ENCODE results near the gene MAP4K4. TPM values are rescaled to one million over a fixed set of nuclear protein-coding genes. Genes with fewer than 3 reads are reported as not detected.

The MAP4K4 gene
- total RNA-seq, 1 donor from 2014 or later: 68.4 TPM

DNA sequence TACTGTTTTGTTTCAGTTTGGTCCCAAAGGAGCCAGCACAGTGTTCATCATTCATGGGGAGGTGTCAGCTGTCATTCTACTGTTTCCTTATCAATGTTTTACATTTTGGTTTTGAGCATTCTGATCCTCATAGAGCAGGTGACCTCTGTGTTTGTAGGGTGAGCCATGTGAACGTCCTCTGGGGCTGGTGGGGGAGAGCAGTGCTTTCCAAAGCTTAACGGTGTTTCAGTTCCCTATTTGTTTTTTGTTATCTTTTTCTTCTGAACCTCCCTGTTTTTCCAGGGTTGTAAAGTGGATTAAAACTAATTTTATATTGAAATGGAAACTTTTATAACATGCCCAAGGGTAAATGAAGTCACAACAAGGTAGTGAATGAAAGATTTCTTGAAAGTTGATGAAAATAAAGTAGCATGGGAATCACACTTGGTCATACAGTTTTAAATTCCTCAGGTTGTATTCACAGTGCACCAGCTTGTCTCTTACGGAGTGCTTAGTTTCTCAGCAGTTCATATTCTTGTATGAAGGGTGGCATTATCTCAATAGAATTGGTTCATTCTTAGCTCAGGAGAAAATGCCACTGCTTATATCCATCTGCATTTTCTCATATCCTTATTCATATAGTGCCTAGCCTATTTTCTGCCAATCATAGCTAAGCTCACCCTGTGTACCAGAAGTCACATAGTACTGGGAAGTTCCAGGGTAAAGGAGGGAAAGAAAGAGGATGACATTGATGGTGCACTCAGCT is 54.5 kb downstream of the MAP4K4 start:
- Histone ChIP-seq H3K36me3 (no peaks in the 10 kb centered on the region), H3K27me3 (ENCODE audit: low read depth) (no peaks in the 10 kb centered on the region), H3K4me3 (no peak overlapping the region), H3K27ac (no peak overlapping the region), H3K9me3 (no peaks in the 10 kb centered on the region), H3K4me1 (peaks cover 70% of the 10 kb centered on the region)
- TF ChIP-seq, protein P1, sequence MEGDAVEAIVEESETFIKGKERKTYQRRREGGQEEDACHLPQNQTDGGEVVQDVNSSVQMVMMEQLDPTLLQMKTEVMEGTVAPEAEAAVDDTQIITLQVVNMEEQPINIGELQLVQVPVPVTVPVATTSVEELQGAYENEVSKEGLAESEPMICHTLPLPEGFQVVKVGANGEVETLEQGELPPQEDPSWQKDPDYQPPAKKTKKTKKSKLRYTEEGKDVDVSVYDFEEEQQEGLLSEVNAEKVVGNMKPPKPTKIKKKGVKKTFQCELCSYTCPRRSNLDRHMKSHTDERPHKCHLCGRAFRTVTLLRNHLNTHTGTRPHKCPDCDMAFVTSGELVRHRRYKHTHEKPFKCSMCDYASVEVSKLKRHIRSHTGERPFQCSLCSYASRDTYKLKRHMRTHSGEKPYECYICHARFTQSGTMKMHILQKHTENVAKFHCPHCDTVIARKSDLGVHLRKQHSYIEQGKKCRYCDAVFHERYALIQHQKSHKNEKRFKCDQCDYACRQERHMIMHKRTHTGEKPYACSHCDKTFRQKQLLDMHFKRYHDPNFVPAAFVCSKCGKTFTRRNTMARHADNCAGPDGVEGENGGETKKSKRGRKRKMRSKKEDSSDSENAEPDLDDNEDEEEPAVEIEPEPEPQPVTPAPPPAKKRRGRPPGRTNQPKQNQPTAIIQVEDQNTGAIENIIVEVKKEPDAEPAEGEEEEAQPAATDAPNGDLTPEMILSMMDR (IDR thresholded peaks at IDR 0.05): no peak
- intact Hi-C loops (cut with DNase I): no loop called here
- ATAC-seq (no peak), DNase-seq (no peak)

DNA sequence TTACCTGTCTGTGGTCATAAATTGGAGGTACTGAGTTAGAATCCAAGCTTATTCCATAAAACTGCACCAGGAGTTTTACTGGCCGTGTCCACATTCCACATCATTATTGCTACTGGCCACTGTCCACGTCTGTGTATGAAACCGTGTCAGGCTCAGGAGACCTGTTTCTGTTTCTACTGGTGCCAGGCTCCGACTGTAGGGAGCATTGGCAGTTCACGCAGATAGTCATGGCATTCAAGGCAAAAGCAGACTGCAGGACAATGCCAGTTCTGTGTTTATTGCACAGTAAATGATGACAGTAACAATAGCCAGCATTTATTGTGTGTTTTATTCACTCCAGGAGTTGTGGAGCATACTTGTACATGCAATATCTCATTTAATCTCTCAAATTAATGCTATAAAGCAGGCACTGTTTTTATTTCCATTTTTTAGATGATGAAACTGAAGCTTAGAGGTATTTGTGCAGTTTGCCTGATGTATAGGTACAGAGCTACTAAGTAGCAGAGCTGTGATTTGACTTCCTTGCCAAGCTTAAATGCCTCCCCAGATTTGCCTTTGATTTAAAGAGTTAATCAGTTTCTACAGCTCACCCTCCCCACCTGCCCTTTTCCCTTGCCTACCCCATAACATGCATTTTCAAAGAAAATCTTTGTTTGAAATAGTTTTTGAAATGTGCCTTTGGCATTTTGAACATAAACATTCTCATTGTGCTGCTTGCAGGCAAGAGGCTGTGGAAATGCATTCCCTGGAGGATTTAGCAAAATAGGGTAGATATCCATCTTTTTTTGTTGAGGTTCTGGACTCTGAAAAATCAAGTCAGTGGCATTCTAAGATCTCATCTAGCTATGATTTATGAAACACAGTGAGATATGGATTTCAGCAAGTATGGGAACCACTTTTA is 55.5 kb downstream of the MAP4K4 start:
- DNase-seq (no peak), ATAC-seq (no peak)
- H3K27ac ChIP-seq: no peak overlapping the region
- H3K4me3 ChIP-seq: no peak overlapping the region
- intact Hi-C loops (cut with DNase I): no loop called here
- no peaks in the 10 kb centered on the region for H3K9me3 ChIP-seq
- no peaks in the 10 kb centered on the region for H3K36me3 ChIP-seq
- TF ChIP-seq, protein P1 (IDR thresholded peaks at IDR 0.05): no peak
- peaks cover 65% of the 10 kb centered on the region for H3K4me1 ChIP-seq
- no peaks in the 10 kb centered on the region for H3K27me3 ChIP-seq (ENCODE audit: low read depth)

GRCh38 chr2:101753720-101754490 is 56.4 kb downstream of the MAP4K4 start:
- DNase-seq (no peak), ATAC-seq (no peak)
- Histone ChIP-seq H3K36me3 (no peaks in the 10 kb centered on the region), H3K4me3 (no peak overlapping the region), H3K27ac (no peak overlapping the region), H3K27me3 (ENCODE audit: low read depth) (no peaks in the 10 kb centered on the region), H3K9me3 (no peaks in the 10 kb centered on the region), H3K4me1 (peaks cover 60% of the 10 kb centered on the region)
- TF ChIP-seq, protein P1 (IDR thresholded peaks at IDR 0.05): no peak
- intact Hi-C loops (cut with DNase I): no loop called here

GRCh38 chr2:101754618-101755017 is 57.1 kb downstream of the MAP4K4 start:
- H3K27ac ChIP-seq: no peak overlapping the region
- no peaks in the 10 kb centered on the region for H3K9me3 ChIP-seq
- peaks cover 60% of the 10 kb centered on the region for H3K4me1 ChIP-seq
- TF ChIP-seq, protein P1 (IDR thresholded peaks at IDR 0.05): no peak
- intact Hi-C loops (cut with DNase I): no loop called here
- no peaks in the 10 kb centered on the region for H3K27me3 ChIP-seq (ENCODE audit: low read depth)
- H3K4me3 ChIP-seq: no peak overlapping the region
- no peak for DNase-seq
- no peaks in the 10 kb centered on the region for H3K36me3 ChIP-seq
- no peak for ATAC-seq

DNA sequence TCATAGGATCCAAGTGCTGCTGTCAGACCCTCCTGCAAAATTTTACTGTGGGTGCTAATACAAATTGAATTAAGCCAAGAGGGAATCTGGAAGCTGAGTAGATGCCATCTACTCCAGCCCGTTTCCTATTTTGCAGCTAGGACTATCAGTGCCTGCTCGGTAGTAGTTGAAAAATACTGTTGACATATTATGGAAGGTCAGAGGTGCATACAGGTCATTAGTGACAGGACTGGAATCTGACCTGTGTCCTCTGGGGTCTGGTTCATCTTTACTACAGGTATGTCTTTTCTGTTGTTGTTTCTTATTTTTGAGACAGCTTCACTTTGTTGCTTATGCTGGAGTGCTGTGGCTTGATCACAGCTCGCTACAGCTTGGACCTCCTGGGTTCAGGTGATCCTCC is 58.8 kb downstream of the MAP4K4 start:
- Histone ChIP-seq H3K36me3 (no peaks in the 10 kb centered on the region), H3K4me1 (peaks cover 55% of the 10 kb centered on the region), H3K27me3 (ENCODE audit: low read depth) (no peaks in the 10 kb centered on the region), H3K9me3 (no peaks in the 10 kb centered on the region), H3K27ac (no peak overlapping the region), H3K4me3 (no peak overlapping the region)
- intact Hi-C loops (cut with DNase I): no loop called here
- ATAC-seq: no peak
- TF ChIP-seq, protein P1 (IDR thresholded peaks at IDR 0.05): no peak
- DNase-seq: no peak

All from lower lobe of right lung (tissue), 2 donors.